Rectal smooth muscle tissue (tissue), 1 donor: Measurements from ENCODE around the gene STK38L.

Experiments used
- H3K27ac ChIP-seq: one replicate; pipeline ENCODE4 v1.7.0; 2013; ENCODE audit warnings: low read depth, low read length, inconsistent platforms
- H3K27me3 ChIP-seq: one replicate; pipeline ENCODE4 v1.7.0; 2013; ENCODE audit warnings: low read length; ENCODE audit not compliant: control insufficient read depth, insufficient read depth
- H3K36me3 ChIP-seq: one replicate; pipeline ENCODE4 v1.7.0; 2013; ENCODE audit warnings: low read length; ENCODE audit not compliant: control insufficient read depth, insufficient read depth
- H3K4me1 ChIP-seq: one replicate; pipeline ENCODE4 v1.7.0; 2013; ENCODE audit warnings: low read length; ENCODE audit not compliant: control insufficient read depth, insufficient read depth
- H3K4me3 ChIP-seq: one replicate; pipeline ENCODE4 v1.7.0; 2013; ENCODE audit warnings: low read length
- H3K9ac ChIP-seq: one replicate; pipeline ENCODE4 v1.7.0; 2013; ENCODE audit warnings: low read length

The STK38L gene

GRCh38 chr12:27290501-27291168, 46.5 kb downstream of the STK38L start:
- no peak overlapping the region for H3K4me3 ChIP-seq
- no peaks in the 10 kb centered on the region for H3K36me3 ChIP-seq
- peaks cover 24% of the 10 kb centered on the region for H3K4me1 ChIP-seq
- no peak overlapping the region for H3K27ac ChIP-seq
- H3K9ac ChIP-seq = no peak overlapping the region
- H3K27me3 ChIP-seq = no peaks in the 10 kb centered on the region

GRCh38 chr12:27291862-27292261, 47.8 kb downstream of the STK38L start:
- Histone ChIP-seq H3K36me3 (no peaks in the 10 kb centered on the region), H3K4me3 (no peak overlapping the region), H3K4me1 (peaks cover 30% of the 10 kb centered on the region), H3K27me3 (no peaks in the 10 kb centered on the region), H3K27ac (no peak overlapping the region), H3K9ac (no peak overlapping the region)

GRCh38 chr12:27292718-27293117, 48.6 kb downstream of the STK38L start:
- Histone ChIP-seq H3K4me1 (peaks cover 33% of the 10 kb centered on the region), H3K27ac (no peak overlapping the region)

DNA sequence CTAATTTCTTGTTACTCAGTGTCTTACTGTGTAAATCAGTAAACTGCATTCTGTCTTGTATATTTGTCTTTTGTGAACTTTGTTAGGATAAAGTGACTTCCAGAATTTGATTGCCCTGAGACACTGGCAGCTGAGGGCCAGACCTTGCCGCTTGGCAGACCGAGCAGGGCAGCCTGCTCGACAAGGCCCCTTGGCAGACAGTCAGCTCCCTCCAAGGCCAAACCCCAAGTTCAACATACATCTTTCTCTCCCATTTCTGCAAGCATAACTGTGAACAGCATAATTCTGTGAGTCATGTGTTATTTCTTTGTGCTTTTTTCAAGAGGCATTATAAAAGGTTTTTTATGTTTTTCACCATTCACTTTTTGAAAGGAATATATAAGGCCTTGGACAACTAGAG, 49.4 kb downstream of the STK38L start:
- Histone ChIP-seq H3K36me3 (no peaks in the 10 kb centered on the region), H3K4me1 (peaks cover 33% of the 10 kb centered on the region), H3K27me3 (no peaks in the 10 kb centered on the region), H3K27ac (peak overlapping the region; percentile 33), H3K9ac (no peak overlapping the region), H3K4me3 (no peak overlapping the region)

More at GRCh38 chr12:27292718-27293117, 48.6 kb downstream of the STK38L start:
- Histone ChIP-seq H3K4me3 (no peak overlapping the region), H3K36me3 (no peaks in the 10 kb centered on the region), H3K9ac (no peak overlapping the region), H3K27me3 (no peaks in the 10 kb centered on the region)

DNA sequence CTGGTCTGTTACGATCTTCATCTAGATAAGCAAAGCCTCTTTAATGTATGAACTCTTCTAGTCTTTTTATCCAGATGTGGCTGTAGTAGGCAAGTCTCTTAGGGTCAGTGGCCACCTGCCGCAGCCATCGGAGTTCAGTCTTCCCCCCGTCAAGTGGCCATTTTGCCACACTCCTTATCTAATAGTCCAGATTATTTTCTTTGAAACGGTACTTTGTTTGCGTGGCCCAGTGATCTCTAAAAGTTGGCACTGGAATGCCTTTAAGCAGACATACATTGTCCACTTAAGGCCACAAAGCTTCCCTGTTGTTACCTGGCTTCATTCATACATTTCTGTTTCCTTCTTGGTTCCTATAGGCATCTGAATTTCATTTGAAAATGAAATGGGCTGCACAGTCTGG, 52.6 kb downstream of the STK38L start:
- Histone ChIP-seq H3K27me3 (no peaks in the 10 kb centered on the region), H3K4me3 (no peak overlapping the region), H3K9ac (no peak overlapping the region), H3K36me3 (peaks cover 2% of the 10 kb centered on the region), H3K4me1 (peaks cover 18% of the 10 kb centered on the region), H3K27ac (no peak overlapping the region)

GRCh38 chr12:27297566-27297965, 53.5 kb downstream of the STK38L start:
- no peak overlapping the region for H3K4me3 ChIP-seq

DNA sequence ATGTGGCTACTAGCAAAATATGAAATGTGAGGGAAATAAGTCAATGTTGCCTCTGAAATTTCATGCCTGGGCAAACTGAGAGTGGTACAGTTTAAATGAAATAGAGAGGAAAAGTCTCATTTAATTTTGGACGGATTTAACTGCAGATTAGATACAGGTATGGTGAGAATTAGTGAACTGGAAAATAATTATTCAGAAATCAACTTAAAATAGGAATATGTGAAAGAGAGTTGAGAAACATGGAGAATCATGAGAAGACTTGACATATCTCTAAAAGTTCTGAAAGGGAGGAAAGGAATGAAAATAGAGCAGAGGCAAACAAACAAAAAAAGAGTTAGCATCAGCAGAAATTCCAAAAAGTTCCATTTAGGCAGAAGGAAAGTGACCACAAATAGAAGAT, 55.0 kb downstream of the STK38L start:
- Histone ChIP-seq H3K9ac (no peak overlapping the region), H3K36me3 (peaks cover 6% of the 10 kb centered on the region), H3K27ac (no peak overlapping the region), H3K27me3 (no peaks in the 10 kb centered on the region), H3K4me1 (peaks cover 13% of the 10 kb centered on the region), H3K4me3 (no peak overlapping the region)

More at GRCh38 chr12:27297566-27297965, 53.5 kb downstream of the STK38L start:
- Histone ChIP-seq H3K4me1 (peaks cover 18% of the 10 kb centered on the region), H3K36me3 (peaks cover 2% of the 10 kb centered on the region), H3K27ac (no peak overlapping the region), H3K9ac (no peak overlapping the region), H3K27me3 (no peaks in the 10 kb centered on the region)

GRCh38 chr12:27300226-27300625, 56.1 kb downstream of the STK38L start:
- Histone ChIP-seq H3K4me3 (no peak overlapping the region), H3K27ac (no peak overlapping the region), H3K27me3 (no peaks in the 10 kb centered on the region), H3K4me1 (peaks cover 13% of the 10 kb centered on the region), H3K36me3 (peaks cover 6% of the 10 kb centered on the region), H3K9ac (no peak overlapping the region)

DNA sequence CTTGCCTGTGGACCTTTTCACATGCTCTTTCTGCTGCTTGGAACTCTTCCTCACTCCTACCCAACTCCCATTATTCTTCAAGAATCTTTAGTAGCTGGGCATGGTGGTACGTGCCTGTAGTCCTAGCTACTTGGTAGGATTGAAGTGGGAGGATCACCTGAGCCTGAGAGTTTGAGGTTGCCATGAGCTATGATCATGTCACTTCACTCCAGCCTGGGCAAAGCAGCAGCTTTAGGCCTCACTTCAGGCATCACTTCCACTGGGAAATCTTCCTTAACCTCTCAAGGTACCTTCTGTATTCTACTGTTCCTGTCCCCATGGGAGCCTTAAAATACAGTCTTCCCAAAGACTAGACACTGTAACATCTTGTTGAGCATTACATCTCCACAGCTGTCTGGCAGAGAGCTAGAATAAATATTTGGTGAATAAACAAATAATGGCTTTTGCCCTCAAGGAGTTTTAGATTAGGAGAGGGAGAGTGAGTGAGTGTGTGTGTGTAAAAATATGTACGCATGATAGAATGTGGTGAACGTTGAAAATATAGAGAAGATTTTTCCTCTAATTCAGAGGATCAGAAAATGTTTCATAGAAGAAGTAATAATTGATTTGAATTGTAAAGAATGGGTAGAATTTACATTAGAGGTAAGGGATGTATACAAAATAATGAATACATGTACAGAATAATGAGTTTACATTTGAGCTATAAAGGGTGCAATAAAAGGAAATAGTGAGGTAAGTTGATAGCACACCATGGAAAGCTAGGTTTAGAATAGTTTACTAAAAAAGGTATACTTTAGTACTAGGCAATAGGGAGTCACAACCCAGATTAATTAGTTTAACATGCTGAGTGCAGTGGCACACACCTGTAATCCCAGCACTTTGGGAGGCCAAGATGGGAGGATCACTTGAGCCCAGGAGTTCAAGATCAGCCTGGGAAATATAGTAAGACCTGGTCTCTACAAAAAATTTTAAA, 59.3 kb downstream of the STK38L start:
- Histone ChIP-seq H3K36me3 (peaks cover 6% of the 10 kb centered on the region), H3K9ac (no peak overlapping the region), H3K4me1 (peaks cover 10% of the 10 kb centered on the region), H3K4me3 (no peak overlapping the region), H3K27me3 (no peaks in the 10 kb centered on the region), H3K27ac (peak overlapping the region; percentile 22)

DNA sequence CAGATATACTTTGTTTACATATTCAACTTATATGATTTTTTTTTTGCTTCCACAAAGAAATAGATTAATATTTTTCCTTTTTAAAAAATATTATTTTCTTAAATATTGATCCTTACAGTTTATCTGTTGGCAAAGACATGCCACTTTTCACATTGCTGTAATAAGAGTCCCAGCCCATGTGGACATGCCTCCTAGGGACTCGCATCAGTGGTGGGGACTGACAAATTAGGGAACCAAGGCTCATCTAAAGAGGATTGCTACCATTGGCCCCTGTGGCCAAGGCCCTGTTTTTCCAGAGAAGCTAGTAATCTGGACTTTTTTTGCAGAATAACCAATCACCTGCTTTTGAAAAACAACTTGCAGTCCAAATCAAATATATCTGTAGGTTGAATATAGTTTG, 60.8 kb downstream of the STK38L start:
- H3K4me3 ChIP-seq = no peak overlapping the region
- H3K36me3 ChIP-seq = peaks cover 4% of the 10 kb centered on the region
- no peak overlapping the region for H3K27ac ChIP-seq
- peaks cover 10% of the 10 kb centered on the region for H3K4me1 ChIP-seq
- no peak overlapping the region for H3K9ac ChIP-seq
- H3K27me3 ChIP-seq = no peaks in the 10 kb centered on the region

DNA sequence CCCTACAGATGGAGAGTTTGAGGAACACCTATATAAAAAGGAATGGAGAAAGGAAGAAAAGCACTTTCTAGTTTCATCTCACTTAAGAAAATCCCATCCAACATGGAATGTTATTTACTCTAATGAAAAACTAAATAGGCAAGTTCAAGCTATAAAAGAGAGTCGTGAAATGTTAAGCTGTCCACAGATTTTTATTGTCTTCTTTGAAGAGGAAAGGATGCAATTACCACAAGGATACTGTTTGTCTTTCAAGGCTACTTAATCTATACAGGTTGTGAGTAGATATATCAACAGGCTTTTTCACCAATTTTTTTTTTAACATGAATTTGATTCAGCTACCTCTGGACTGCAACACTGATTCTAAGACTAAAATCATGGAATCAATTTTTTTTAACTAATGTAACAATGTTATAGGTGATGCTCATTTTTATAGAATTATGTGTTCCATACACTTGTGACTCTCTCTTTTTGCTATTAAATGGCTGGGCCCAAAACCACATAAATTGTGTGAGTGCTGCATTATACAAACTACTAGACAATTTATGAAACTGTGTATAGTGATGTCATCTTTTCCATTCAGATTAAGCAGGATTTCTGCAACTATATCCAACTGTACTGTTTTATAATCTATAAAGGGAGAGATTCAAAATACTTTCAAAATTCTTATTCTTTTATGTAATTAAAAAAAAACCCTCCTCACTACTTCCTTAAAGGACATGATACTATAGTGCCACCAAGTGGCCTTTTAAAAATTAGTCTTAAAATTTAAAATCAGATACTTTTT, 61.8 kb downstream of the STK38L start:
- peaks cover 6% of the 10 kb centered on the region for H3K36me3 ChIP-seq

More for the DNA sequence above, 61.8 kb downstream of the STK38L start:
- Histone ChIP-seq H3K27me3 (no peaks in the 10 kb centered on the region), H3K4me3 (no peak overlapping the region), H3K9ac (no peak overlapping the region), H3K27ac (peak overlapping the region; percentile 40), H3K4me1 (peaks cover 6% of the 10 kb centered on the region)
